PFSK-1 (cell line): Measurements from ENCODE around the gene CSF1R.

Experiments
- FOXP2 ChIP-seq: optimal IDR thresholded peaks from 2 replicates; pipeline ENCODE3; 2011; ENCODE audit warnings: borderline replicate concordance, control low read depth, inconsistent platforms; ENCODE audit not compliant: insufficient read depth; ENCODE audit errors: extremely low read length, extremely low read depth
- POLR2AphosphoS5 ChIP-seq: IDR thresholded peaks from 2 replicates; pipeline ENCODE4 v1.6.1; 2012; ENCODE audit warnings: low read depth, mild to moderate bottlenecking, control low read depth, low read length, moderate library complexity
- REST ChIP-seq, 2 experiments: IDR thresholded peaks; 2 replicates each; pipeline versions ENCODE4 v1.6.1 to v1.8.0; 2011 to 2012; ENCODE audit warnings: low read depth in 2 of 2, low read length in 2 of 2, control low read depth in 1 of 2, inconsistent platforms in 1 of 2, mild to moderate bottlenecking in 1 of 2, moderate library complexity in 1 of 2; ENCODE audit not compliant: insufficient read depth in 1 of 2
- SIN3A ChIP-seq: IDR thresholded peaks from 2 replicates; pipeline ENCODE4 v1.6.1; 2012; ENCODE audit warnings: mild to moderate bottlenecking, low read length, moderate library complexity, borderline replicate concordance; ENCODE audit not compliant: insufficient read depth
- TAF1 ChIP-seq: IDR thresholded peaks from 2 replicates; pipeline ENCODE4 v1.6.1; 2012; ENCODE audit warnings: low read length, control low read depth, borderline replicate concordance; ENCODE audit not compliant: insufficient read depth

Gene CSF1R

GRCh38 chr5:150123542-150123941, 37.2 kb upstream of the CSF1R start:
- TF ChIP-seq POLR2AphosphoS5 (no peak), FOXP2 (no peak), TAF1 (no peak), SIN3A (no peak), REST (IDR thresholded peaks at IDR 0.05; ENCODE audit: insufficient read depth in 1 of 2, low read depth in 2 of 2, low read length in 2 of 2) (no peak)

- TF ChIP-seq TAF1 (no peak), POLR2AphosphoS5 (no peak), REST (IDR thresholded peaks at IDR 0.05; ENCODE audit: insufficient read depth in 1 of 2, low read depth in 2 of 2, low read length in 2 of 2) (no peak), FOXP2 (no peak), SIN3A (no peak)
Measured at GRCh38 chr5:150122536-150123481, 36.5 kb upstream of the CSF1R start.

- no peak for TF ChIP-seq SIN3A
- no peak for TF ChIP-seq REST (IDR thresholded peaks at IDR 0.05; ENCODE audit: insufficient read depth in 1 of 2, low read depth in 2 of 2, low read length in 2 of 2)
- no peak for TF ChIP-seq FOXP2
- TF ChIP-seq TAF1 = no peak
- TF ChIP-seq POLR2AphosphoS5 = no peak
Measured at GRCh38 chr5:150122158-150122510, 35.8 kb upstream of the CSF1R start.

- TF ChIP-seq REST (IDR thresholded peaks at IDR 0.05; ENCODE audit: insufficient read depth in 1 of 2, low read depth in 2 of 2, low read length in 2 of 2) (no peak), FOXP2 (no peak), TAF1 (no peak), SIN3A (no peak), POLR2AphosphoS5 (no peak)
Measured at GRCh38 chr5:150121448-150122157, 35.2 kb upstream of the CSF1R start.
